Measurements from ENCODE around the gene ADGRE2.

ADGRE2 gene

DNA sequence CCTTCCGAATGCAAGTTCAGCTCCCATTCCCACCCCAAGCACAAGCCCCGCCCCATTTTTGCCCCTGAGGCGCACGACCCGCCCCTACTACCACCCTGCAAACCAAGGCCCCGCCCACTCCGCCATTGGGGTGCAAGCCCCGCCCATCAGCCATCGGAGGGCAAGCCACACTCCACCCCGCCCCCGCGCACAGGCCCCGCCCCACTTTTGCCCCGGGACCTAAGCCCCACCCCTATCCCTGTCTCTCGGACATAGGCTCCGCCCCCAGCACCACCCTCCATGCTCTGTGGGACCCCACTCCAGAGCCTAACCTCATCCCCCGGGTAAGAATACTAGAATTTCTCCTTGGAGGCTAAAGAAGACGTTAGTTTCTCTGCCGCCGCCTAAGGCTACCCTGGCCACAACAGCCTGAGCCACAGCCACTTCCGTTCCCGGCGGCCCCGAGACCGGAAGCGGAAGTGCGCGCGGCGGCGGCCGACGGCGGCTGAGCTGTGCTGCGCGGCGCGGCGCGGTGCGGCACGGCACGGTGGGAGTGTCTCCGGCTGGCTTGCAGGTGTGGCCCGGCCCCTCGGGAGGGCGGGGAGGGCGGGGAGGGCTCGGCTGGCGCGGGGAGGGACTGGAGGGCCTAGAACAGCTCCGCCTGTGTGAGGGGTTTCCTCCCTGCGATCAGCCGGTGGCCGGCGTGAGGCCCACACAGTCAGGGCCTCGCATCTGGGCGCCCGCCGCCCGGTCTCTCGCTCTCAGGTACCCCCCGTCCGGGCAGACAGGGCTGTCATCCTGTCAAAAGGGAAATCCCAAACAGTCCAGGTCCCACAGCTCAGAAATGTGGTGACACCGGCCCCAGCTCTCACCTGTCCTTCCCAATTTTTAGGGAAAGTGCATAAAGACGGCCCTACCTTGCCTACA, 88.5 kb downstream of the ADGRE2 start, which contains the start of gene ZNF333:
ZNF333 (plus strand) TSS at position 451 of the 906 bp plus-strand sequence. CDS start 3,444 bp downstream, outside the sequence.
- H3K27me3 ChIP-seq (ENCODE audit: low read length), result no peaks in the 10 kb centered on the region
- TF ChIP-seq, protein P1, sequence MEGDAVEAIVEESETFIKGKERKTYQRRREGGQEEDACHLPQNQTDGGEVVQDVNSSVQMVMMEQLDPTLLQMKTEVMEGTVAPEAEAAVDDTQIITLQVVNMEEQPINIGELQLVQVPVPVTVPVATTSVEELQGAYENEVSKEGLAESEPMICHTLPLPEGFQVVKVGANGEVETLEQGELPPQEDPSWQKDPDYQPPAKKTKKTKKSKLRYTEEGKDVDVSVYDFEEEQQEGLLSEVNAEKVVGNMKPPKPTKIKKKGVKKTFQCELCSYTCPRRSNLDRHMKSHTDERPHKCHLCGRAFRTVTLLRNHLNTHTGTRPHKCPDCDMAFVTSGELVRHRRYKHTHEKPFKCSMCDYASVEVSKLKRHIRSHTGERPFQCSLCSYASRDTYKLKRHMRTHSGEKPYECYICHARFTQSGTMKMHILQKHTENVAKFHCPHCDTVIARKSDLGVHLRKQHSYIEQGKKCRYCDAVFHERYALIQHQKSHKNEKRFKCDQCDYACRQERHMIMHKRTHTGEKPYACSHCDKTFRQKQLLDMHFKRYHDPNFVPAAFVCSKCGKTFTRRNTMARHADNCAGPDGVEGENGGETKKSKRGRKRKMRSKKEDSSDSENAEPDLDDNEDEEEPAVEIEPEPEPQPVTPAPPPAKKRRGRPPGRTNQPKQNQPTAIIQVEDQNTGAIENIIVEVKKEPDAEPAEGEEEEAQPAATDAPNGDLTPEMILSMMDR (IDR thresholded peaks at IDR 0.05; ENCODE audit: insufficient read depth, low read length, poor library complexity, severe bottlenecking), result no peak
- no peak for TF ChIP-seq EZH2phosphoT487 (conservative IDR thresholded peaks at IDR 0.05; ENCODE audit: low read length)
- H3F3A ChIP-seq (ENCODE audit: insufficient read depth), result peaks cover 11% of the 10 kb centered on the region
- no peaks in the 10 kb centered on the region for H3K9me2 ChIP-seq (replicated peaks; ENCODE audit: insufficient read depth, low read length)
- H3K36me3 ChIP-seq (ENCODE audit: low read length), result no peaks in the 10 kb centered on the region
- peak within 1 kb of the TSS; percentile 98 for H3K27ac ChIP-seq (ENCODE audit: low read depth, low read length)
- H3K4me2 ChIP-seq (ENCODE audit: low read depth, low read length, poor library complexity, severe bottlenecking), result peak within 1 kb of the TSS; percentile 100
- no peaks in the 10 kb centered on the region for H3K9me3 ChIP-seq (ENCODE audit: insufficient read depth, low read length)
- H2AFZ ChIP-seq (ENCODE audit: low read depth, low read length, severe bottlenecking), result peak within 1 kb of the TSS; percentile 97
- no peaks in the 10 kb centered on the region for H4K20me1 ChIP-seq (ENCODE audit: low read depth, low read length)
- H3K79me2 ChIP-seq (ENCODE audit: insufficient read depth, low read length), result no peaks in the 10 kb centered on the region
- peak within 1 kb of the TSS; percentile 87 for H3K9ac ChIP-seq (ENCODE audit: low read length)
- peak within 1 kb of the TSS; percentile 100 for H3K4me3 ChIP-seq (ENCODE audit: insufficient read depth, low read length, poor library complexity, severe bottlenecking)

DNA sequence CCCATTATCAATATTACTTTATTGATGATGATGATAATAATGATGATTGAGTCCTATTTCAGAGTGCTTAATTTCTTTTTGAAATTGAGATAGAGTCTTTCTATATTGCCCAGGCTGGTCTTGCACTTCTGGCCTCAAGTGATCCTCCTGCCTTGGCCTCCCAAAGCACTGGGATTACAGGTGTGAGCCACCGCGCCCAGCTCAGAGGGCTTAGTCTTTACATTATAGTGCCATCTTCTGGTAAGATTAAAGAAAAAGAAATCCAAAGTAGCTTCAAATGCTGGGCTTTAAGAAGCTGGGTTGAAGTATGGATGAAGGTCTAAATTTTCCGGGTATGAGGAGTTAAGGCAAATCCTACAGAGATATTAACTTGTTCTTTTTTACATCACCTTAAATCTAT, 91.9 kb downstream of the ADGRE2 start:
- H3K79me2 ChIP-seq (ENCODE audit: insufficient read depth, low read length), result no peaks in the 10 kb centered on the region
- no peaks in the 10 kb centered on the region for H3K36me3 ChIP-seq (ENCODE audit: low read length)
- H3K4me3 ChIP-seq (ENCODE audit: insufficient read depth, low read length, poor library complexity, severe bottlenecking), result no peak overlapping the region
- no peaks in the 10 kb centered on the region for H3K27me3 ChIP-seq (ENCODE audit: low read length)
- no peak for TF ChIP-seq EZH2phosphoT487 (conservative IDR thresholded peaks at IDR 0.05; ENCODE audit: low read length)
- TF ChIP-seq, protein P1 (IDR thresholded peaks at IDR 0.05; ENCODE audit: insufficient read depth, low read length, poor library complexity, severe bottlenecking), result no peak
- no peak overlapping the region for H3K27ac ChIP-seq (ENCODE audit: low read depth, low read length)
- H3F3A ChIP-seq (ENCODE audit: insufficient read depth), result peaks cover 11% of the 10 kb centered on the region
- no peaks in the 10 kb centered on the region for H3K9me2 ChIP-seq (replicated peaks; ENCODE audit: insufficient read depth, low read length)
- H4K20me1 ChIP-seq (ENCODE audit: low read depth, low read length), result no peaks in the 10 kb centered on the region
- no peaks in the 10 kb centered on the region for H3K9me3 ChIP-seq (ENCODE audit: insufficient read depth, low read length)
- H3K9ac ChIP-seq (ENCODE audit: low read length), result no peak overlapping the region
- no peak overlapping the region for H3K4me2 ChIP-seq (ENCODE audit: low read depth, low read length, poor library complexity, severe bottlenecking)
- H2AFZ ChIP-seq (ENCODE audit: low read depth, low read length, severe bottlenecking), result no peak overlapping the region

DNA sequence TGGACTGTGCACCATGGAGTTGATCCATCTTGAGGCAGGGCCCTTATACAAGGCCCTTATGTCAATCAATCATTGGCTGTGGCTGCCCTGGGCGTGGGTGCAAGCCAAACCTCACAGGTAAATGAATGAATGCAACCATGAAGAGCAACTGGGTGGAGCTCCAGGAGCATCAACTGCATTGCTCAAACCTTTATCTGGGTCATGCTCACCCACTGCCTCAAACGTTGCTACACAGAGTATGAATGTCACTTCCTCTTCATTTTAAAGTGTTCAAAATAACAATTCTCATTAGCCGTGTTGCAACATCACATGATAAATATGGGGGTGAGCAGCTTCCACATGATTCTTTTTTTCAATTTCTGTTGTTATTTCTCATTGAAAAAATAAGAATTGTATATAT, 94.9 kb downstream of the ADGRE2 start:
- H2AFZ ChIP-seq (ENCODE audit: low read depth, low read length, severe bottlenecking), result no peak overlapping the region
- no peak overlapping the region for H3K4me3 ChIP-seq (ENCODE audit: insufficient read depth, low read length, poor library complexity, severe bottlenecking)
- no peaks in the 10 kb centered on the region for H3K36me3 ChIP-seq (ENCODE audit: low read length)
- no peaks in the 10 kb centered on the region for H3K79me2 ChIP-seq (ENCODE audit: insufficient read depth, low read length)
- no peak overlapping the region for H3K9ac ChIP-seq (ENCODE audit: low read length)
- H3K27me3 ChIP-seq (ENCODE audit: low read length), result no peaks in the 10 kb centered on the region
- no peaks in the 10 kb centered on the region for H3K9me2 ChIP-seq (replicated peaks; ENCODE audit: insufficient read depth, low read length)
- H3K9me3 ChIP-seq (ENCODE audit: insufficient read depth, low read length), result no peaks in the 10 kb centered on the region
- H4K20me1 ChIP-seq (ENCODE audit: low read depth, low read length), result no peaks in the 10 kb centered on the region
- peaks cover 2% of the 10 kb centered on the region; the same call in 1 of the 2 replicates for H3F3A ChIP-seq (ENCODE audit: insufficient read depth)
- no peak overlapping the region for H3K4me2 ChIP-seq (ENCODE audit: low read depth, low read length, poor library complexity, severe bottlenecking)
- H3K27ac ChIP-seq (ENCODE audit: low read depth, low read length), result no peak overlapping the region
- TF ChIP-seq EZH2phosphoT487 (conservative IDR thresholded peaks at IDR 0.05; ENCODE audit: low read length), result no peak
- TF ChIP-seq, protein P1 (IDR thresholded peaks at IDR 0.05; ENCODE audit: insufficient read depth, low read length, poor library complexity, severe bottlenecking), result no peak
